Head of caudate nucleus (tissue), 42 donors: ENCODE data around the gene TERF2IP.

ENCODE experiments used
- DNase-seq, 42 donors: peaks; one replicate each; pipeline versions ENCODE4 v3.0.0 to v3.0.0-alpha.2; 2020 to 2021; ENCODE audit warnings: mixed read lengths in 7 of 42
- intact Hi-C: fragments of 100-400 bp; cut with DNase I; formaldehyde crosslinking; loops from one replicate; pipeline ENCODE4 v1.15.0; 2022

Gene TERF2IP

DNA sequence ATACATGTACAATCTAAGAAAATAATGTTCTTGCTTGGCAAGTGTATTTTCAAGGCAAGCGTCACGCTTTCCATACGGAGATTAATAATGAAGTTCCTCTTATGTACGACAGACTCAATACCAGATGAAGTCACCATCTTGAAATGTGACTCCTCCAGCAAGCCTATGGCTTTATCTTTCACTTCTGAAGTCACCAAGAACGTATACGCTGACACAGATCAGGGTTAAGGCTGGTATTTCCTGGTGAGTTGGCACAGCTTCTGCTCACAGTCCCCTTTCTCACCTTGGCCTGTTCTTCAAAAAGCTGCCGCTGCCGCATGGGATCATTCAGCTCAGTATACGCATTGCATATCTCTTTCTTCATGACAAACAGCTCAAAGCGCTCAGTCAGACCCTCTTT is 18.4 kb upstream of the TERF2IP start:
- intact Hi-C loops = loop anchor here (10.0 kb wide), 2 partner anchors 164 to 194 kb away; partner anchors contain the start of genes CFDP1 and TMEM170A
- no peak for DNase-seq

DNA sequence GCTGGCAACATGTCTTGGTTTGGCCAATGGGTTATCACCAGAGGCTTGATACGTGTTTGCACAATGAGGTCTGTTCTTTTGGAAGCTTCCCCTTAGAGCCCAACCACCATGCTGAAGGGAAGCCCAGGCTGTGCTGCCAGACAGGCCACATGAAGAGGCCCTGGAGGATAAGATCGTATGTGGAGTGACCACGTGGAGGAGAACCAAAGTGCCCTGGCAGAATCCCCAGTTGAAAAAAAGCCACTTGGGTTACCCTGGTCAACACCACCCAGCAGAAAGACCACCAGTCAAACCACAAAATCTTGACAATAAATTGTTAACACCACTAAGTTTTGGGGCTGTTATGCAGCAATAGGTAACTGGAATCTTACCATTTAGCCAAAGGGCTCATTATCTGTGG is 17.5 kb upstream of the TERF2IP start:
- intact Hi-C loops = no loop called here
- DNase-seq = no peak

DNA sequence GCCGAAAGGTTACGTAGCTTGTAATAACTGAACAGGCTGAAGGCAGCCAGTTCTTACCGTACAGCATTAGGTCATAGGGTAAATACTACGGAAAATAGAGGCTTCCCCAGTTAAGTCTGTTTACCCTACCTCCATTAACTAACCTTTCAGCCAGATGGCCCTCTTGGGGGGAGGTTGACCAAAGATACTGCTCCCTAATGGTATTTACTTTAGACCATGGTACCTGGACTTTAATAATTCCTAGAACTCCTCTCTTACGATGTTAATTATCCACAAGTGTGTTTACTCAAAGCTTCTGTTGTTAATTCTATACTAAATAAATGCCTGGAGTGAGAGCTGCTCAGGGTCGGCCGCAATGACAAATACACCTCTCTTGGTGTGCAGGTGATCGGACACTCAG is 14.7 kb upstream of the TERF2IP start:
- intact Hi-C loops = no loop called here

DNA sequence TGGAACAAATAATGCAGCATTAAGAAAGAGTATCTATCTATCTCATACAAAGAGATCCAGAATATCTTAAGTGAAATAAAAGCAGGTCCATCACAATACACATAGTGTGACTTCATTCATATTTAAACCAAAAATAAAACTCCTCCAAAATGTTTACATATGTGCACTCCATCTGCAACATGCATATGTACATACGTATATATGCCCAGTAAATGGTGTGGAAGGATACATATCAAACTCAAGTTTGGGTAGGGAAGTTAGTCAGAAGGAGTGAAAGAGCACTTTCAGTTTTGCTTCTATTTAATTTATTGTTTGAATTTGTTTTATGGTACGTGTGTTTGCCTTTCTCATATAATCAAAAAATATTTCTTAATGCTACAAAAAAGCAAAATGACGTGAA is 12.5 kb upstream of the TERF2IP start:
- intact Hi-C loops = no loop called here
- DNase-seq = no peak

More for the DNA sequence above, 14.7 kb upstream of the TERF2IP start:
- DNase-seq = no peak

DNA sequence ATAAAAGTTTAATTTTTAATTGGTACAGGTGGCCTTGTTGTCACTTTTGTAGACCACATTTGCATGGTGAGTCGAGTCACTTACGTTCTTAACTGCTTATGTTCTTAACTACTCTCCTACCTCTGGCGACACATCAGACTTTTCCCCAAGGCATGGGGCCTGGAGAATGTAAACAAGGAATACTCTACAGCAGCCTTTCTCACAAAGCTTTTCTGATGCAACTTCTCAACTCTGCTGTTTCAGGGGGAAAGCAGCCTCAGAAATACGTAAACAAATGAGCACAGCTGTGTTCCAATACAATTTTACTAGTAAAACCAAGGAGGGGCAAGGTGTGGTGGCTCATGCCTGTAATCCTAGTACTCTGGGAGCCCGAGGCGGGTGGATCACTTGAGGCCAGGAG is 7.0 kb upstream of the TERF2IP start:
- intact Hi-C loops = no loop called here
- DNase-seq = no peak

DNA sequence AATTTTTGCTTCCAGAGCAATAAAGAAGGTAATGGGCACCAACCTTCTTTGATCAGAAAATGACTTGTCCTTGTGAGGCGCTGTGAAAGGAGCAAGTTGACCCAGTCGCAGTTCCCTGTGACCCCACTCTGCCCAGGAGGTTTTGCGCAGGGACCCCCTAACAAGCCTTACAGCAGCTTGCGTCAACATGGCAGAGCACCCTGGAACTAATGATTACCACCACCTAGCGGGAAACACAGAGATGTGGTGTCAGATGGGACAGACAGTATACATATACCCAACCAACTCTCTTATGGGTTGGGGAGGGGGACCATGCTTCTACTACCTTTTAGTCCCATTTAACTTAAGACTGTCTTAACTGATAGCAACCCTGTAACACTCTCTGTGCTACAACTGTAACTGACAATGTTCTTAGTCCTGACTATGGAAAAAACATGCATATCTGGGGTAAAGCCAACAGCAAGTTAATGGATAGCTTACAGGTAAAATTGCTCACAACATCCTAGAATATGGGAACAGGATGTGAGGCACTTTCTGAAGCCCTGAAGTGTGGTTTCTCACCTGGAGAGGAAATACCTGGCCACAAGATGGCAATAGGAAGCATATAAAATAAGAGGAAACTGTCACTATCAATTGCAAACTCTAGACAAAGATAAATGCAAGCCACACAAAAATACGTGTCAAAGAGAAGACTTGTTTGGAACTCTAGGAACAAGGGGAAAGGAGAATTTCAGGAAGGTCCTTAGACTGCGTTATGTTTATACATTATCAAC is 3.1 kb upstream of the TERF2IP start:
- intact Hi-C loops = no loop called here
- no peak for DNase-seq

DNA sequence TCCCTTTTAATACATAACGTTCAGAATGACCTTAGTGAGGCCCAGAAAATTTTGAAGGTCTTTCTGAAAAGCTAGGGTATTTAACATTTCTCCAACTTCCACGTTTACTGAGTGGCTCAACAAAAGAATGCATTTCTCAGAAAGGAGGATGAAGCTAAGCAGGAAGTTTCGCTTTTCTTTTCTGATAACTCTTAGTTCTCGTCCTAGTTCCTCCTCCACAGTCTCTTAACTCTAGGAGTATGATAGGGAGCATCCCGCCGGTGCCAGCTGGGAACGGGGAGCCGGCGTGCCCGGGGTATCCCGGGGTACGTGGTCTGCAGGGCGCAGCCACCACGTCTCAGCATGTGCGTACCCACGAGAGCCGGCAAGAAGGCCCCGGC is 471 bp upstream of the TERF2IP start:
- no peak for DNase-seq
- intact Hi-C loops = no loop called here

DNA sequence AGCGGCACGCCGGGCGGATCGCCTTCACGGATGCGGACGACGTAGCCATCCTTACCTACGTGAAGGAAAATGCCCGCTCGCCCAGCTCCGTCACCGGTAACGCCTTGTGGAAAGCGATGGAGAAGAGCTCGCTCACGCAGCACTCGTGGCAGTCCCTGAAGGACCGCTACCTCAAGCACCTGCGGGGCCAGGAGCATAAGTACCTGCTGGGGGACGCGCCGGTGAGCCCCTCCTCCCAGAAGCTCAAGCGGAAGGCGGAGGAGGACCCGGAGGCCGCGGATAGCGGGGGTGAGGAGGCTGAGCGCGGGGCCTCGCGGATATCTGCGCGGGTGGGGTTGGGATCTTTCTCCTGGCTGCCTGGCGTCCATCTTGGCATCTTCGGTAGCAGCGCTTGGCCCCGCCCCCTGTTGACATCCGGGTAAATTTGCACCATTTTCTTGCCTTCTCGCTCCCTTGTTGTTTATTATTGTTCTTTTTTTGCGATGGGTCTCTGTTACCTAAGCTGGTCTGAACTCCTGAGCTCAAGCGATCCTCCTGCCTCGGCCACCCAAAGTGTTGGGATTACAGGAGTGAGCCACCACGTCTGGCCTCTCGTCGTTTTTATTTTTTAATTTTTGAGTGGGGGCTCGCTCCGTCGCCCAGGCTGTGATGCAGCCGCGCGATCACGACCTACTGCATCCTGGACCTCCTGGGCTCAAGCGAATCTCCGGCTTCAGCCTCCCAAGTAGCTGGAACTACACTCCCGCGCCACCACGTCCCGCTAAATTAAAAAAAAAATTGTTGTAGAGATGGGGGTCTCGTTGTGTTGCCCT is 898 bp downstream of the TERF2IP start:
- intact Hi-C loops = no loop called here
- peak; percentile 79 to 96 (median 89) for DNase-seq

DNA sequence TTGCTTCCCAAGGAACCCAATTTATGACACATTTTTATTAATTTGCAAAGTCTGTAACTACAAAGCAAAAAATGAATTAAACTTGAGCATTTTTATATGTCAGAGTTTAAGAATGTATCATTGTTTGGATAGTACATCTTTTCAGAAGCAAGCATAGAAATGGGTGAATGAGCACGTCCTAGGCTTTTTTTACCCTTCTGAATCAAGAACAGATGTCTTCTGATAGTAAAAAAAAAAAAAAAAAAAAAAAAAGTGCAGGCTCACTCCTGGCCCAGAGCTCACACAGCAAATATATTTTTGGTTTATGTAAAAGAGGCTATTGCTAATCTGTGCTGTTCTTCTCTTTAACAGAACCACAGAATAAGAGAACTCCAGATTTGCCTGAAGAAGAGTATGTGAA is 6.3 kb downstream of the TERF2IP start:
- DNase-seq = no peak
- intact Hi-C loops = no loop called here

DNA sequence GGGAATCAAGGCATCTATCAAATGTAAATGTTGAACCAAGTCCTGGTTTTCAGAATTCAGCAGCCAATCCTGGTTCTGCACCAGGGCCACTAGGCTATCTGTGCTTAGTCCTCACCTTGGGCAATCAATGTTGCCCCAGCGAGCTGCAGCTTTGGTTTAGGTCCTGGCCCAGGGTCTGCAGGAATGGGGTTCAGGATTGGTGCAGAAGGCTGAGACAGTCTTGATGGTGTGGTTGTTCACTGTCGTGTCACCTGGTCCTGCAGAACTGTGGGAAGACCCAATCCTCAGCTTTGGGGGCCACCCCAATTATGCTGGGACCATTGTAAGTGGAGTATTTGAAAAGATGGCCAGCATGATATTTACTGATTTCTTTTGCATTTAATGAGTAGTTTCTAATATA is 10.6 kb downstream of the TERF2IP start:
- intact Hi-C loops = no loop called here
- DNase-seq = no peak

DNA sequence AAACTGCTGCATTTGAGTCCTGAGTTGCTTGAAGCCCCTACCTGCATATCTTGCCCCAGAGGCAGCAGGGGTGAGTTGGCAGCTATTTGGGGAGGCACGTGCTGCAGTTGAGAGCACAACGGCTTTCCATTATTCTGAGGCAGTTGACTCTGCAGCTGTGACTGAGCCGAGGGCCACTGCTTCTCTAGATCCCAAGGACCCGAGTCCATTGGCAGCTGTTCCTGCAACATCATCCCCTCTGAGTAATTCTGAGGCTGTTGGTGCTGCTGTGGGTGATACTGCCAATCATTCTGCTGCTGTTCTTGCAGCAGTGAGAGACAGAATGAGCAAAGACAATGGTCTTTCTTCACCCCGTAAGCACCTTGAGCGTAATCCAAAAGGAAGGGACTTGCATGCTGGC is 12.7 kb downstream of the TERF2IP start:
- intact Hi-C loops = no loop called here
- peak in 40 of 42 donors; percentile 10 to 81 (median 61) for DNase-seq

DNA sequence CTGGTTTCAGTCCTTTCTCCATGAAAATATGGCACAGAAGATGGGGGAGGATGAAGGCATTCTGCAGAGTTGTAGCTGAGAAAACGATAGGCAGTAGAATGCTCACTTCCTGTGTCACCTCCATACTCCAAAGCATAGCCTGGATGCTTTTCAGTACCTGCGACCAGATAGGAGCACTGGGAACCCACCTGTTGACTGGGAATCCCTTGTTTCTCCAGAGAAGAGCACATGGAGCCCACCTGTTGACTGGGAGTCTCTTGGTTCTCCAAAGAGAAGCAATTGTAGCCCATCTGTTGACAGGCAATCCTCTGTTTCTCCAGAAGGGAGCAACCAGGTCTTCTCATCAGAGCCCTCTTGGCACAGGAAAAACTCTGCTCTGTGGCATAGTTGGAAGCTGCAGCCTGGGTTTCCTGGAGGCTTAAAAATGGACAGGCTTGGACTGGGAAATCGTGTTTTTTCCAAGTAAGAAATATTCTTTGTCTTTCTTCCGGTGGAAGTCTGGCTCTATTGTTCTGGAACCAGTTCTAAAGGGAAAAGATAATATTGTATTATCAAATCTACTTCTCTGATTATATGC is 13.2 kb downstream of the TERF2IP start:
- peak in 8 of 42 donors; percentile 17 to 46 (median 22) for DNase-seq
- intact Hi-C loops = no loop called here

DNA sequence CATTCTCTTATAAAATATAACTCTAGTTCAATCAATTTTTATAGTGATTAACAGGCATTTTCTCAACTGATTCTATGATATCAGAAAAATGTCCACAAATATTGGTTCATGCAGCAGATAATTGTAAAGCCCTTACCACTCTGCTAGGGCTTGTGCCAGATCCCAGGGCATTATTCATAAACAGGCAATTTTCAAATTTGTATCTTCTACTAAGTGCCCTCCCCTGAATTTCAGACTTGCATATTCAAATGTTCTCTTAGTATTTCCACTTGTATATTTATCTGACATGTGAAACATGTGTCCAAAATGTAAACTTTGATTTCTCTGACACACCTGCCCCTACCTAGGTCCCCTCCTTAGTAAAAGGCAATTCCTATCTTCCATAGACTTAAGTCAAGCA is 19.9 kb downstream of the TERF2IP start:
- intact Hi-C loops = no loop called here
- peak in 1 of 42 donors; percentile 20 for DNase-seq

DNA sequence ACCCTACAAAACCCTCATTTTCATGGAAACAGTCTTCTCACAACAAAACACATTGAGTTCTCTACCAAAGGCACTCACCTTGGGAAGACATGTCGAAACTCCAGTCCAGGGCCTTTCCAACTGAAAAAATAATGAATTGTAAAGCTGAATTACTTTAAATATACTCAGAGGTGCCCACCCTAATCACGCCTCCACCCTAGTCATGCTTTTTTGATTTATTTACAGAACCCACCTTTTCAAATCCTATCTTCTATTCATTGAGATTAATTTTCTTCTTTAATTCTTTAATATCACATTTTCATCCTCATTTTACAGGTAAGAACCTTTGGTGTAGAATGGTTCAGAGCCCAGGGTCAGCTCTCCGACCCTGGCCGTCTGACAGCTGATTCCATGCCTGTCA is 29.3 kb downstream of the TERF2IP start, which contains the start of gene CPHXL2:
Gene CPHXL2, minus strand, starts transcription at position 101 of the 400 bp plus-strand sequence. Its CDS starts 10 bp downstream, at position 91.
- no peak for DNase-seq
- intact Hi-C loops = no loop called here

DNA sequence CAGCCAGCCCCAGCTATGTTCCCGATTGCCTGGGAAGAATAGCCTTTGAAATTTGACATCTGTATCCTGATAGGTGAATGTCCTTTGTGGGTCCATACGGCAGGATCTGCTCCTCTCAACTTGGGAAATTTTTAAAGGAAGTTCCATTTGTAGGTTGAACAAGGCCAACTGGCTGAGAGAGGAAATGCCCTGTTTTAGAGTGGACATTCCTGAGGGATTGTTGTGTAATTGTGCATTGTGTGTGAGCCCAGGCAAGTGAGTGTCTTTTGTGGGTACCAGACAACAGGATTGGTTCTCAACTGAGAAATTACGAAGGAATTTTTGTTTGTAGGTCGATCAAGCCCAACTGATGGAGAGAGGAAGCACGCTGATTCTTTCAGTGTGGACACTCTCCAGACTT is 31.8 kb downstream of the TERF2IP start:
- no peak for DNase-seq

DNA sequence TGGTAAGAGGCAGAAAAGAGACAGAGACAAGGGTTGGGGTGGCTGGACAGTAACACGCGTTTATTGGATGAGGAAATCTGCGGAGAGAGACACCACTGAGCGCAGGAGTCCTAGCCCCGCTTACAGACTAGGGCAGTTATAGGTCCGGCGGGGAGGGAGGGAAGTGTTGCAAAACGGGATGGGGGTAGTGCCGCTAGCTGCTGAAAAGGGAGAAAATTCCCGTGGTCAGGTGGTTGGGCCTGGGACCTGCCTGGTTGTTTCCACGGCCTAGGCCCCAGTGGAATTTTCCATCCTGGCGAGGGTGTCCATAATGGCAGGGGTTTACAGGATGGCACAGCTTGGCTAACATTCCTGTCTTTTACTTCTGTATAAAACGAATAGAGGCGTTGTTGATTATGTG is 34.7 kb downstream of the TERF2IP start:
- DNase-seq = peak in 1 of 42 donors; percentile 27
- intact Hi-C loops = no loop called here

More for the DNA sequence above, 31.8 kb downstream of the TERF2IP start:
- intact Hi-C loops = no loop called here

DNA sequence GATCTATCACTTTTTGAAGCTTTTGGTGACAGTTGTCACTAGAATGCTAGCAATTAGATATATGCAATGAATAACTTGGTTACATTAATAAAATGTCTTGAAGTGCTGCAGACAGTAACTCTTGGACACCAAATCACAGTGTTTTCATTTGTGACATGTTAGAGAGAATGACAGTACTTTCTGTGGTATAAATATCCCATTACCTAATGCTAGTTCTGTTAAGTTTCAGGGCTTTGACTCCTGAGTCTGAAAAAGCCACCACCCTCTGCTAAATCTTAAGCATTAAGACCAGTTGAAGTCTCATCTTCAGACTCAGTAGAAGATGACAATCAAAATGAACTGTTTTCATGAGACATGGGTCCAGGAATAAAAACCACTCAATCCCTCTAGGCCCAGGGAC is 39.8 kb downstream of the TERF2IP start:
- no peak for DNase-seq
- intact Hi-C loops = no loop called here

DNA sequence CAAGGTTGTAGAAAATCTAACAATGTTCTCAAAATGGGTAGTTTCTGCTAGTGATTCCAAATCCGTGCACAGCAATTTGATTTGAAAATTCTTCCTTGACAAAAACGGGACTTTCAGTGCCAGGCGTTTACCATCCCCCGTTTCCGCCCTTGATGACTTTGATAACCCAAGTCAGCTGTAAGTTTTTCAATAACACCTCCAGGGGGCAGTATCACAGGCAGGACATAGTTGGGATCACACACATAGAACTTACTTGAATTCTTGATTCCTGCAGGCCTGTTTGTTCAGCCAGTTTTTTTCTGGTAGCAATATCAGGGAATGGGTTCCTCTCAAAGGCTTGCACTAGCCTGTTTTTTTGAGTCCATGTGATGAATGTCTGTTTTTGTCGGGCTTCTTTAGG is 48.1 kb downstream of the TERF2IP start:
- DNase-seq = peak in 1 of 42 donors; percentile 27
- intact Hi-C loops = no loop called here

DNA sequence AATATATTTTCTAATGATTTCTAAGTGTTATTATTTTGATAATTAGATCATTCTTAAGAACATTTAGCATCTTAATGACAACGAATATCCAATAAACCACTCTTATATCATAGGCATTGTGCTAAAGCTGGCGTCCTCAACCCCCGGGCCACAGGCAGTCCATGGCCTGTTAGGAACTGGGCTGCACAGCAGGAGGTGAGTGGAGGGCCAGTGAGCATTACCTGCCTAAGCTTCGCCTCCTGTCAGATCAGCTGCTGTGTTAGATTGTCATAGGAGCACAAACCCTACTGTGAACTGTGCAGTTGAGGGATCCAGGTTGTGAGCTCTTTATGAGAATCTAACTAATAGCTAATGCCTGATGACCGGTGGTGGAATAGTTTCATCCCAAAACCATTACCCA is 50.0 kb downstream of the TERF2IP start:
- intact Hi-C loops = no loop called here
- DNase-seq = peak in 1 of 42 donors; percentile 14

DNA sequence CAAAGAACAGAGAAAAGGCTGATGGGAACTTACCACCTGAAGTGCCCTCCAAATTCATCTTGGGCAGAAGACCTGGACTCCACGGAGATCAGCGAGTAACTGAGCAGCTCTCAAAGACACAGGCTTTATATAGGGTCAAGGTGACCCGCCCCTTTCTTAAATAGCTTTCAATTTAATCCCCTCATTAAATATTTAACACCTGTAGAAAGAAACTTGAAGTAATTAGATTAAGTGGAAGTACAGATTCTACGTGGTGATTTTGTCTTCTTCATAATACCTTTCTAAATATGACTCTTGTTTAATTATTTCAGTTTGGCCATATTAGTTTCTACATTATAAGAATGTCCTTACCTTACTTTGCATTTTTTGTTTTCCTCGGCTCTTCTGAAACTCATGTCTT is 53.8 kb downstream of the TERF2IP start, which contains the start of gene DUXB:
Gene DUXB, minus strand, starts transcription at position 101 of the 400 bp plus-strand sequence. Its CDS starts 43 bp downstream, at position 58.
- intact Hi-C loops = no loop called here
- DNase-seq = peak in 1 of 42 donors; percentile 19
